Left lung (tissue), 10 donors: ENCODE measurements around the gene SFTA2. TPM values are rescaled to one million over a fixed set of nuclear protein-coding genes. Genes with fewer than 3 reads are reported as not detected.

Experiments used
- ATAC-seq: fragments of 200-7000 bp; cut with Tn5 transposase; one replicate; pipeline ENCODE4 v1.9.1; 2020; ENCODE audit warnings: moderate library complexity
- DNase-seq, 4 donors: peaks; one replicate each; pipeline ENCODE4 v3.0.0-alpha.2; 2013 to 2020
- H3K27ac ChIP-seq, 2 donors: fragments of 200-600 bp; sonication (generic) in 1 of 2; one replicate each; pipeline versions ENCODE4 v1.5.0 to v1.8.0; 2020 to 2021
- H3K27me3 ChIP-seq, 2 donors: fragments of 200-600 bp; sonication (generic) in 1 of 2; one replicate each; pipeline versions ENCODE4 v1.5.0 to v1.8.0; 2020 to 2021
- H3K36me3 ChIP-seq, 2 donors: fragments of 200-600 bp; sonication (generic) in 1 of 2; one replicate each; pipeline versions ENCODE4 v1.5.0 to v1.8.0; 2020 to 2021
- H3K4me1 ChIP-seq, 2 donors: fragments of 200-600 bp; one replicate each; pipeline ENCODE4 v1.8.0; 2021
- H3K4me3 ChIP-seq, 2 donors: fragments of 200-600 bp; sonication (generic) in 1 of 2; one replicate each; pipeline versions ENCODE4 v1.5.0 to v1.8.0; 2020 to 2021; ENCODE audit warnings: mild to moderate bottlenecking in 1 of 2
- H3K9me3 ChIP-seq, 2 donors: fragments of 200-600 bp; sonication (generic) in 1 of 2; one replicate each; pipeline versions ENCODE4 v1.5.0 to v1.8.0; 2020 to 2021
- intact Hi-C, 2 donors: fragments of 100-400 bp; cut with DNase I; formaldehyde crosslinking; loops; one replicate each; pipeline versions ENCODE4 v1.11.2 to v1.14.2; 2022
- polyA plus RNA-seq, 6 donors: library from polyadenylated mRNA; unstranded; fragments of 120-200 nt; gene quantifications; one replicate each; pipeline ENCODE4 v1.2.1, GENCODE V29; 2013; ENCODE audit not compliant: insufficient read length in 6 of 6
- total RNA-seq, 2 donors: library from RNA; stranded (reverse); fragmentation: NEBNext Ultra II Directional; extraction: Animal tissue kit (Norgen Biotek cat#: 25700); gene quantifications; one replicate each; pipeline ENCODE4 v1.2.1, GENCODE V29; 2021
- TF ChIP-seq, protein P1 (sequence below), 2 donors: fragments of 200-600 bp; sonication (generic) in 1 of 2; IDR thresholded peaks; one replicate each; pipeline versions ENCODE4 v1.5.0 to v1.8.0; 2021; ENCODE audit warnings: antibody characterized with exemption in 2 of 2
- donor health status: DM: no; HTN: yes; CAD: no.
- donor health status: DM: no; HTN: no; CAD: no.

The SFTA2 gene
- total and polyA plus RNA-seq, 8 donors = 9.3 to 384 (median 18.7) TPM

DNA sequence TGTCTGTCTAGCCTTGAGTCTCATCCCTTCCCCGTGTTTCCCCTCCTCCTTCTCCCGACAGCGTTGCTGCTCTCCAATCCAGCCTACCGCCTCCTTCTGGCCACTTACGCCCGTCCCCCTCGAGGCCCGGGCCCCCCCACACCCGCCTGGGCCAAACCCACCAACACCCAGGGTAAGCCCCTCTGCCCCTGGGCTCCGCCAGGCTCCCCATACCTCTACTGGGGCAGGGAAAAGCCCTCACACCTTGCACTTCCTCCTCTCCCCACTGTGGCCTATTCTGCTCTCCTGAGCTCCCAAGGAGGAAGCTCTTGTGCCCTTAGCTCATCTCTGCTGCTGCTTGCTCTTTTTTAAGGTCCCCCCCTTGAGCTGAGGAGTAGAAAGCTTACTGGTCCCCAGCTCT, 36.6 kb downstream of the SFTA2 start:
- H3K27ac ChIP-seq = no peak overlapping the region
- no peaks in the 10 kb centered on the region for H3K27me3 ChIP-seq
- no peak overlapping the region for H3K4me3 ChIP-seq
- H3K36me3 ChIP-seq = peaks cover 0 to 63% of the 10 kb centered on the region in 2 donors
- DNase-seq (no peak), ATAC-seq (no peak)
- no peaks in the 10 kb centered on the region for H3K9me3 ChIP-seq
- intact Hi-C loops = no loop called here
- TF ChIP-seq, protein P1, sequence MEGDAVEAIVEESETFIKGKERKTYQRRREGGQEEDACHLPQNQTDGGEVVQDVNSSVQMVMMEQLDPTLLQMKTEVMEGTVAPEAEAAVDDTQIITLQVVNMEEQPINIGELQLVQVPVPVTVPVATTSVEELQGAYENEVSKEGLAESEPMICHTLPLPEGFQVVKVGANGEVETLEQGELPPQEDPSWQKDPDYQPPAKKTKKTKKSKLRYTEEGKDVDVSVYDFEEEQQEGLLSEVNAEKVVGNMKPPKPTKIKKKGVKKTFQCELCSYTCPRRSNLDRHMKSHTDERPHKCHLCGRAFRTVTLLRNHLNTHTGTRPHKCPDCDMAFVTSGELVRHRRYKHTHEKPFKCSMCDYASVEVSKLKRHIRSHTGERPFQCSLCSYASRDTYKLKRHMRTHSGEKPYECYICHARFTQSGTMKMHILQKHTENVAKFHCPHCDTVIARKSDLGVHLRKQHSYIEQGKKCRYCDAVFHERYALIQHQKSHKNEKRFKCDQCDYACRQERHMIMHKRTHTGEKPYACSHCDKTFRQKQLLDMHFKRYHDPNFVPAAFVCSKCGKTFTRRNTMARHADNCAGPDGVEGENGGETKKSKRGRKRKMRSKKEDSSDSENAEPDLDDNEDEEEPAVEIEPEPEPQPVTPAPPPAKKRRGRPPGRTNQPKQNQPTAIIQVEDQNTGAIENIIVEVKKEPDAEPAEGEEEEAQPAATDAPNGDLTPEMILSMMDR (IDR thresholded peaks at IDR 0.05) = no peak
- H3K4me1 ChIP-seq = no peaks in the 10 kb centered on the region

DNA sequence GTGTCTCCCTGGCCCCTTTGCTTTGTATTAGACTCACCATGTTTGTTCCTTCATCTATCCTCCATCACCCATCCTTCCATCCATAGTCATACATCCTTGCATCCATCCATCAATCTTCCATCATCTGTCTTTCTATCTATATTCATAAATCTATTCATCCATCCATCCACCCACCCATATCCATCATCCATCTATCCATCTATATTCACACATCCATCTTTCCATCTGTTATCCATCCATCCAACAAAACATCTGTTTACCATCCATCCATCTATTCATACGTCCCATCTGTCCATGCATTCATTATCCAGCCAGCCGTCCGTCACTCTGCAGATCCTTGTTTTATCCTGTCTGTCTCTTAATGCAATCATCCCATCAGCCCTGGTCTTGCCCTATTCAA, 37.0 kb downstream of the SFTA2 start:
- no peaks in the 10 kb centered on the region for H3K27me3 ChIP-seq
- H3K27ac ChIP-seq = no peak overlapping the region
- intact Hi-C loops = no loop called here
- H3K36me3 ChIP-seq = peaks cover 0 to 68% of the 10 kb centered on the region in 2 donors
- no peaks in the 10 kb centered on the region for H3K4me1 ChIP-seq
- H3K9me3 ChIP-seq = no peaks in the 10 kb centered on the region
- TF ChIP-seq, protein P1 (IDR thresholded peaks at IDR 0.05) = no peak
- DNase-seq (no peak), ATAC-seq (no peak)
- no peak overlapping the region for H3K4me3 ChIP-seq

DNA sequence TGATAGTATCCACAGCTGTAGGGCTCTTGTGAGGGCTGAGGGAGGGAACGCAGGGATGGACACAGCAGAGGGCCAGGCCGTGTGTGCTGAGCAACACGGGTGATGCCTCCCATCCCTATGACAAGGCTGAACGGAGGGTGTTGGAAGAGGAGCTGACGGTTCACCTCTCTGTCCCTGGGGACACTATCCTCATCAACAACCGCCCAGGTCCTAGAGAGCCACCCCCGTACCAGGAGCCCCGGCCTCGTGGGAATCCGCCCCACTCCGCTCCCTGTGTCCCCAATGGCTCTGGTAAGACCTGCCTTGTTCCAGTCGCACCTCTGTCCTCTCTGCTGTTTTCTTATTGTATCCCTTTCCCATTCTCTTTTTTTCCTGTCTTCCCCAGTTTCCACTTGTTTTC, 37.6 kb downstream of the SFTA2 start:
- ATAC-seq (no peak), DNase-seq (no peak)
- TF ChIP-seq, protein P1 (IDR thresholded peaks at IDR 0.05) = no peak
- Histone ChIP-seq H3K27me3 (no peaks in the 10 kb centered on the region), H3K27ac (no peak overlapping the region), H3K4me3 (no peak overlapping the region), H3K36me3 (peaks cover 0 to 69% of the 10 kb centered on the region in 2 donors), H3K9me3 (no peaks in the 10 kb centered on the region), H3K4me1 (no peaks in the 10 kb centered on the region)
- intact Hi-C loops = no loop called here

DNA sequence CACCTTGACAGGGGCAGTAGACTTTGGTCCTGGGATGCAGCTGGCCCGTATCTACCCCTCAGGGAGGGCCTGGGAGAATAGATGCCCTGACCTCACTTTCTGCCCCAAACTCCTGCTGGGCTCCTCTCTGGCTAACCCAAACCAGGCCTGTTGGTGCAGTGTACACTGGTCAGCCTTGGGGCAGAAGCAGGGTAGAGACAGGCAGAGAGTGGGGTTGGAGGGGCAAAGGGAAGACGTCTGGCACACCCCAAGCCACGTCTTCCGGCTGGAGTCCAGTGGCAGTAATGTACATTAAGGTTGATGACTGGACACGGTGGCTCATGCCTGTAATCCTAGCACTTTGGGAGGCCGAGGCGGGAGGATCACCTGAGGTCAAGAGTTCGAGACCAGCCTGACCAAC, 38.3 kb downstream of the SFTA2 start:
- TF ChIP-seq, protein P1 (IDR thresholded peaks at IDR 0.05) = no peak
- no peaks in the 10 kb centered on the region for H3K27me3 ChIP-seq
- ATAC-seq = no peak
- peaks cover 0 to 69% of the 10 kb centered on the region in 2 donors for H3K36me3 ChIP-seq
- no peaks in the 10 kb centered on the region for H3K9me3 ChIP-seq
- no peak for DNase-seq
- H3K4me1 ChIP-seq = no peaks in the 10 kb centered on the region
- intact Hi-C loops = no loop called here
- no peak overlapping the region for H3K27ac ChIP-seq
- no peak overlapping the region for H3K4me3 ChIP-seq

DNA sequence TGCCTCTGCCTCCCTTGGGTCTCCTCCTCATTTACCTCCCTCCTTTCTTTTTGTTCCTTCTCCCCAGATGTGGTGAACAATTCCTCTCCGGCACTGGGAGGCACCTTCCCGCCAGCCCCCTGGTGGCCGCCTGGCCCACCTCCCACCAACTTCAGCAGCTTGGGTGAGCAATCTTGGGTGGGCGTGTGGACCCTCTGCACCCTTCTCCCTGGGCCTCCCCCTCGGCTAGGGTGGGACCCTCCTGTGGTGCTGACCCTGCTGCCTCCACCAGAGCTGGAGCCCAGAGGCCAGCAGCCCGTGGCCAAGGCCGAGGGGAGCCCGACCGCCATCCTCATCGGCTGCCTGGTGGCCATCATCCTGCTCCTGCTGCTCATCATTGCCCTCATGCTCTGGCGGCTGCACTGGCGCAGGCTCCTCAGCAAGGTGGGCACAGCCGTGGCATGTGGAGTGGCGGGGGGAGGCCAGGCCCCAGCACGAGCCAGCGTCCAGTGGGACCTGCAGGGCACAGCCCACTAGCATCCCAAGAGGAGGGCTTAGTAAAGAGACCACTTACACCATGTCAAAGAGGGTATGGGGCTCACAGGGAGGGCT, 38.9 kb downstream of the SFTA2 start:
- intact Hi-C loops = no loop called here
- Histone ChIP-seq H3K27me3 (no peaks in the 10 kb centered on the region), H3K27ac (no peak overlapping the region), H3K4me3 (no peak overlapping the region), H3K36me3 (peaks cover 0 to 63% of the 10 kb centered on the region in 2 donors), H3K4me1 (no peaks in the 10 kb centered on the region), H3K9me3 (no peaks in the 10 kb centered on the region)
- DNase-seq (no peak), ATAC-seq (no peak)
- TF ChIP-seq, protein P1 (IDR thresholded peaks at IDR 0.05) = no peak
